CD4-positive, alpha-beta T cell treated with Interleukin-2 at 100 ng/mL for 4 hours (primary cell): ENCODE data around the gene TRRAP.

Experiments
- DNase-seq: peaks from one replicate; pipeline ENCODE4 v3.0.0-alpha.2; 2020; ENCODE audit warnings: low spot score

Gene TRRAP

DNA sequence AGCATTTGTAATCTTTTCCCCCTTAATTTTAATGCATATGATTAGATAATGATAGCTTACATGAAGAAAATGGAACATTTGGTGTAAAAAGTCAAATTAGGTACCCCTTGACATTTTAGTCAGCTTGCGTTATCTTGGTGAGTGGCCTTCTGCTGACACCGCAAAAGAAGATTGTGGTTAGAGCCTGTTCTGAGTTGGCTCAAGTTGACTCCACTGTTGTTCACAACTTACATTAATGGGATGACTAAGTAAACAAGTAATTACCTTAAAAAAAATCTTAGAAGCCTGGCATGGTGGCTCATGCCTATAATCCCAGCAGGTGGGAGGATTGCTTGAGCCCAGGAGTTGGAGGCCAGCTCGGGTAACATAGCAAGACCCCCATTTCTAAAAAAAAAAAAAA lies 24.2 kb downstream of the TRRAP start:
- no peak for DNase-seq

DNA sequence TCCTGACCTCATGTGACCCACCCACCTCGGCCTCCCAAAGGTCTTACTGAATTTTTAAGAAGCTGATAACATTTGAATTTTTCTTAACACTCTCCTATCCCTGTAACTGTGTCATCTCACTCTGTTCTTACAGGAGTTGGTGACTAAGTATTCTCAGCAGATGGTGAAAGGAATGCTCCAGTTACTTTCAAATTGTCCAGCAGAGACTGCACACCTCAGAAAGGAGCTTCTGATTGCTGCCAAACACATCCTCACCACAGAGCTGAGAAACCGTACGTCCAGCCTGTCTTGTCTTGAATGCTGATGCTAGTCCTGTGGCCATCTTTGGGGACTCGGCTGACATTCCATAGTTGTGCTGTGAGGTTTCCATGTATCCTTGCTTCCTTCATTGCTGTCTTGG lies 24.9 kb downstream of the TRRAP start:
- DNase-seq = no peak

DNA sequence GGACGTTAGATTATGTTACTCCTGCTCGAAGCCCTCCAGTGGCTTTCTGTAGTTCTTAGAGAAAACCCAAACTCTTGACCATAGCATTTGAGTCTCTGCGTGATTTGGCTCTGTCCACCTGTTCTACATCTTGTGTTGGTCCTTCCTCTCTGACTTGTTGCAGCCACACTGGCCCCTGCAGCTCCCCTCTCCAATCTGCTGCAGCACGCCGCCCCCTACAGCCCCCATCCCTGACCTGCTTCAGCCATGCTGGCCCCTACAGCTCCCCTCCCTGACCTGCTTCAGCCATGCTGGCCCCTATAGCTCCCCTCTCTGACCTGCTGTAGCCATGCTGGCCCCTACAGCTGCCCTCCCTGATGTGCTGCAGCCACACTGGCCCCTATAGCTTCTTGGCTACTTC lies 29.2 kb downstream of the TRRAP start:
- DNase-seq = no peak

DNA sequence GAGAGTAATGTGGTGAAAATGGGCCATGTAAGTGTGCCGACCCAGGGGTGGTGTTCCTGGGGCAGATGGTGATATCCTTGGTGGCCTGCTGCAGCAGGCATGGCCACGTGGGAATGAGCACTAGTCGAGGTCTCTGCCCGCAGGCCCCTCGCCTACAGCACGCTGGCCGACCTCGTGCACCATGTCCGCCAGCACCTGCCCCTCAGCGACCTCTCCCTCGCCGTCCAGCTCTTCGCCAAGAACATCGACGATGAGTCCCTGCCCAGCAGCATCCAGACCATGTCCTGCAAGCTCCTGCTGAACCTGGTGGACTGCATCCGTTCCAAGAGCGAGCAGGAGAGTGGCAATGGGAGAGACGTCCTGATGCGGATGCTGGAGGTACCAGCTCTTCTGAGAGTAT lies 30.3 kb downstream of the TRRAP start:
- DNase-seq = no peak

DNA sequence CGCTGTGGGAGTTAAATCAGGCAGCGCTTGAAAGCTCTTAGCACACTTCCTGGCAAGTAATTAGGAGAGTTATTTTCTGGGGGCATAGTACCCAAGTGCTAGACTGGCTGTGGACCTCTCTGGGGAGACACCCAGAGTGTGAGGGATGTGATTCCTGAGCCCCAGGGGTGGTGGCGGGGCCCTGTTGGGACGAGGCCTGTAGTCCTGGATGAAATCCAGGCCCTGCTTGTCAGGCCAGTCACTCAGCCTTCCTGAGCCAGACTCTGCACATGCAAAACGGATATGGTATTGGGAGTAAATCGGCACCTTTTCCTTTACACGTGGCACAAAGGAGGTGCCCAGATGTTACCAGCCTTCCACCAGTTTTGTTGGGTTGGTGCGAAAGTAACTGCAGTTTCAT lies 31.2 kb downstream of the TRRAP start:
- no peak for DNase-seq

DNA sequence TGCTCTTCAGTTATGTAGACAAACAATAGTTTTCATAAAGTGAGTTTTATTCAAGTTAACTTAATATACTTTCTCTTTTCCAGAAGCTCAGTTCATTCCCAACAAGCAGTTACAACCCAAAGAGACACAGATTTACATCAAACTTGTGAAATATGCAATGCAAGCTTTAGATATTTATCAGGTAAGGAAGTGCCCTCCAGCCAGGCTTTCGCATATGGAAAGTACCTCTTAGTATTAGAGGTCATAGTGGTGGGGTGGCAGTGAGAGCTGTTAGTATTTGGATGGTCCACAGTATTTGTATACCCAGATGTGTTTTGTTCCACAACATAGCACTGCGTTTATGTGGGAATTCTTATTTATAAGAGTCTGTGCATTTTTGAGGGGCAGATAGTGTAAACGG lies 32.1 kb downstream of the TRRAP start:
- no peak for DNase-seq

DNA sequence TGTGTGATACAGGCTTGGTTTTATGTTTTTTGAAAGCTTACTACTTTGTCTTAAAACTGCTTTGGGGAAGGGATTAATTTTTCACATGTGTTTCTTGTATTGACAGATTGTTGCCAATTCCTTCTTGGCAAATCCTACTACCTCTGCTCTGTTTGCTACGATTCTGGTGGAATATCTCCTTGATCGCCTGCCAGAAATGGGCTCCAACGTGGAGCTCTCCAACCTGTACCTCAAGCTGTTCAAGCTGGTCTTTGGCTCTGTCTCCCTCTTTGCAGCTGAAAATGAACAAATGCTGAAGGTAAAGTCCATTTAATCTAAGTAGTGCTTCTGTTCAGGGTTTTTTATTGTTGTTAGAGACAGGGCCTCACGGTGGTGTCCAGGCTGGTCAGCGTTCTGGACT lies 33.6 kb downstream of the TRRAP start:
- DNase-seq = no peak

DNA sequence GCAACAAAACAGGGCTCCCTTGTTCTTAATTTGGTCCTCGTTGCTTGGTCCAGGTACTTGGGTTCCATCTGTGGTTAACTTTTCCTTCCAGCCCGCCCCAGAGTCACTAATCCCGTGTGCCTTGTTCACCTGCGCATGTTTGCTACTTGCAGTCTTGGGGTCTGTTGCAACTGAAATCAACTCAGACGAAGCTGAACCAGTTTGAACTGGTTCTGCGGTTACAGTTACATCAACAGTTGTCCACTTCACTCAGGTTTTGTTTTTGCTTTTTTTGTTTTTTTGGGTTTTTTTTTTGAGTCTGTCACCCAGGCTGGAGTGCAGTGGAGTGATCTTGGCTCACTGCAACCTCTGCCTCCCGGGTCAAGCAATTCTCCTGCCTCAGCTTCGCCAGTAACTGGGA lies 34.7 kb downstream of the TRRAP start:
- DNase-seq = no peak

DNA sequence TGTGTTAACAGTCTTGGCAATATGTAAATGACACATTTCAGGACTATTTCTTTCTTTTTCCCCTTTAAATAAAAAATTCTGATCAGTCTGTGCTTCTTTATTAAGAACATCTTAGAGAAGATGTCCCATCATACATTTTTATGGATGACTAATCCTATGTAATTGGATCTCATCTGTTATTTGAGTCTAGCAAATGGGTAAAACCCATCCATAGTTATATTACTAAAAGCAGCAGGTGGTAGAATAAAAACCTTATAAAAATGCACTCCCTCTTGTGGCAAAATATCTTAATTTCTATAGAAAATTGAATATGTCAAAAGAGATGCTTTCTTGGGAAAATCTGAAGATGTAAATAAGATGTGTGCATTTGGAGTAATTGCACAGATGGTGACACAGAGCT lies 35.3 kb downstream of the TRRAP start:
- no peak for DNase-seq

DNA sequence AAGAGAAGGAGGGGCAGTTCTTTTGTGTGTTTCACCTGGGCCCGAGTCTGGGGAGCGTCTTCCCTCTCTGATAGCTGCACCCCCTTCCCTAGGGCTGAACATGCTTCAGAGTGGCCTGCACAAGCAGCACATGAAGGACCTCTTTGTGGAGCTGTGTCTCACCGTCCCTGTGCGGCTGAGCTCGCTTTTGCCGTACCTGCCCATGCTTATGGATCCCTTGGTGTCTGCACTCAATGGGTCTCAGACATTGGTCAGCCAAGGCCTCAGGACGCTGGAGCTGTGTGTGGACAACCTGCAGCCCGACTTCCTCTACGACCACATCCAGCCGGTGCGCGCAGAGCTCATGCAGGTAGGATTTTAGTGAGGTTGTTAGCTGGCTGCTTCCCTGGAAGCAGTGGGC lies 39.0 kb downstream of the TRRAP start:
- DNase-seq = no peak

DNA sequence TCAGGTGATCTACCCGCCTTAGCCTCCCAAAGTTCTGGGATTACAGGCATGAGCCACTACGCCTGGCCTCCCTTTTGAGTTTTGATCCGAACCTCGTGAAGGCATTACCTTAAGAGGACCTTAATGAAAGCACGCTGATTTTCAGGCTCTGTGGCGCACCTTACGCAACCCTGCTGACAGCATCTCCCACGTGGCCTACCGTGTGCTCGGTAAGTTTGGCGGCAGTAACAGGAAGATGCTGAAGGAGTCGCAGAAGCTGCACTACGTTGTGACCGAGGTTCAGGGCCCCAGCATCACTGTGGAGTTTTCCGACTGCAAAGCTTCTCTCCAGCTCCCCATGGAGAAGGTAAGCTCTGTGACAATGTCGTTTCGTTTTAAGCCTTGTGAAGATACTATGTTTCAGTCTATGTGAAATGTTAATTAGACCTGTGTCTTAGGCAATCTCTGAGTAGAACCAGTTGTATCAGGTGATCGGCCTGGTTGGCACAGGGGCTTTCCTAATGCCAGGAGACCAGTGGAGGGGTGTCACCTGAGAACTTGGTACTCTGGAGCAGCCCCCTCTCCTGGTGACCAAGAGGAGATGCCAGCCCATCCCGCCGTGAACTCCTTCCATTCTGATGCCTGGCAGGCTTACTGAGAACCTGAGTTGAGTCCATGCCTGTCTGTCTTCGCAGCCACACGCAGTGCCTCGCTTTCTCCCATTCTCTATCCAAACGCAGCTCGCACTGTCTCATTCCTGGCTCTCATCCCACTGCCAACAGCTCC lies 43.5 kb downstream of the TRRAP start:
- no peak for DNase-seq

DNA sequence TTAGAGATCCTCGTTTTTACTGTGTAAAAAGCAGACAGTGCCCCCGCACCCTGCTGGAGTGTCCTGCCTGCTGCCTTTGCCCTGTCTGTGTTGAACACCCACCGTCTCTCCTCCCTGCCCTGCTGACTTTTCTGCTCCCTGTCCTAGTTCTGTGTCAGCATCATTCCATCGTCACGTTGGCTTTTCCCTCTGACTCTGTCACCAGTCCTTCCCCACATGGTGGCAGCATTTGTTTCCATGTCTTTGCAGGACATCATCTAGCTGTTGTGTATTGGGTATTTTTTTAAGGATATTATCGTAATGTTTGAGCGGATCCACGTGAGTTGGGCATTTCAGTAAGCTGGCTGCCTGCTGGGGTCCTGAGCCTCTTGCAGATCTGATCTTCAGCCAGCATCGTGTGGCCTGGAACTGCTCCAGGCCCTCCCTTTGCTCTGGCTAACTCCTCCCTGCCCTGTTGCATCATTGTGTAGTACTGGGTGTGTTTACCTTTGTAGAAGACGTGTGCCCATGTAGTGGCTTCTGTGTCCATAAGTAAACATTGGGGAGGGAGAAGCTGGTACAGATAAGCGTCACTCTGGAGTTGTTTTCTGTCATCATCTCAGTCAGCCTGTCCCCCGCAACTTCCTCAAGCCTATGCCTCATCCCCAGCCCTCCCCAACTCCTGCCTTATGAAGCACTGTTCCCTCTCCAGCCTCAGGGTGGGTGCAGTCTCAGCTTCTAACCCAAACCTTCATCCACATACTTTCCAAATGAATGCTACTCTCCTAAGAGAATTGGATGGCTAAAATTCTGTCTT lies 44.3 kb downstream of the TRRAP start:
- no peak for DNase-seq

DNA sequence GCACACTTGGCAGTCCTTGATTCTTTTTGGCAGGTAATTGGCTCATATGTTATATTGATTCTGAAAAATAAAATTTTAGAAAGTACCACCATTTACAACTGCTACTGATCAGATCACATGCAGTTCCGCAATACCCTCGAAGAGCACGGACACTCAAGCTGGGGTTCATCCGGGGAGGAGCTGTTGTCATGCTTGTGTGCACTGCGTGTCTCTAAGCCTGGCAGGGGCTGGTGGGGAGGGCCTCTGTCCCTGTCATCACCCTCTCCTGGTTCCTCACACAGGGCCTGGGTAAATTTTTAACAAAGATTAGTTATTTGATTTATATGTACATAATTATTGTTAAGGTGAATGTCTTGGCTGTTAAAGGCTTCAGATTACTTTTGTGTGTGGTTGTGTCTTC lies 45.2 kb downstream of the TRRAP start:
- DNase-seq = no peak

DNA sequence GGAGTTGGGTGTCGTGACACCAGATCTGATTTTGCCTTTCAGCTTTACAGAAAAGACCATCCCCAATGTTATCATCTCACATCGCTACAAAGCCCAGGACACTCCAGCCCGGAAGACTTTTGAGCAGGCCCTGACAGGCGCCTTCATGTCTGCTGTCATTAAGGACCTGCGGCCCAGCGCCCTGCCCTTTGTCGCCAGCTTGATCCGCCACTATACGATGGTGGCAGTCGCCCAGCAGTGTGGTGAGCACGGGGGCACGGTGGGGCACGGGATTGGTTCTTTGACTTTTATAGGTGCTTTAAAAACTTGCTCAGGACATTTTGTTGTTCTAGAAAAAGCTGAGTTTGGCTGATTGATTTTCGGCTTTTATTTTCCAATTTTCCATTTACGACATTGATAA lies 48.8 kb downstream of the TRRAP start:
- no peak for DNase-seq

DNA sequence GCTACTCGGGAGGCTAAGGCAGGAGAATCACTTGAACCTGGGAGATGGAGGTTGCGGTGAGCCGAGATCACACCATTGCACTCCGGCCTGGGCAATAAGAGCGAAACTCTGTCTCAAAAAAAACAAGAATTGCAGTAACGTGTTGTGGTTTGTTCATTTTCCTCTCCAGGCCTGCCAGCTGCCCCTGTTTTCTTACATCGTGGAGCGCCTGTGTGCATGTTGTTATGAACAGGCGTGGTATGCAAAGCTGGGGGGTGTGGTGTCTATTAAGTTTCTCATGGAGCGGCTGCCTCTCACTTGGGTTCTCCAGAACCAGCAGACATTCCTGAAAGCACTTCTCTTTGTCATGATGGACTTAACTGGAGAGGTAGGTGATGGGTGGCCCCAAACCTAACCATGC lies 52.1 kb downstream of the TRRAP start:
- peak; percentile 39 for DNase-seq

DNA sequence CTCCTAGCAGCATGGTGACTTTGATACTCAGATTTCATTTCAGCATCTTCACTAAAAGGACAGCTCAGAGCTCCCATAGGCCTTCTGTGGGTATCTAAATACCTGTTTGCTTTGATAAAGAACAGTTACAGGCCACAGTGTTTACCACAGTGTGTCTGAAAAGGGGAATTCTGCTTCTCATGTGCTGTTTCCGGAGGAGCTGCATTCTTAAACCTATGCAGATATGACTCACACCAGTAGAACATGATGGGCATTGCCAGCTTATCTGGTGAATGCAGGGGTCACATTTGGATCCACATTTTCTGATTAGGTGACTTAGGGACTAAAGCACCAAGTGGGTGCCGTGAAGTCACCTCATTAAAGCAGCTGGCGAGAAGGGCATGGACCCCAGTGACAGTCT lies 52.6 kb downstream of the TRRAP start:
- peak; percentile 78 for DNase-seq

DNA sequence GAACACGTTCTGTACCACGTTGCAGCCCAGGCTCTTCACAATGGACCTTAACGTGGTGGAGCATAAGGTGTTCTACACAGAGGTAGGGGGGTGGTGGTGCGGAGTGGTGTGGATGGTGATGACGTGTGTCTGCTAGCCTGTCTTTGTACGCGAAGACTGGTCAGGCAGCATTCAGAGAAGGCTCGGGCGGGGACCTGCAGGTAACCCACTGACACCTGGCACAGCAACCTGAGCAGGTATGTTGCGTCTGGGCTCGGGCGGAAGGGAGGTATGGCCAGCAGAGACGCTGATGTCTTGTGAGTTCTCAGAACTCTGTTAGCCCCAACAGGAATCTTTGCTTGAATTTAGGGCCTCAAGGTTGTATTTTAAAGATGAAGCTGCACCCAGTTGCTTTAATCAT lies 55.0 kb downstream of the TRRAP start:
- DNase-seq = no peak

DNA sequence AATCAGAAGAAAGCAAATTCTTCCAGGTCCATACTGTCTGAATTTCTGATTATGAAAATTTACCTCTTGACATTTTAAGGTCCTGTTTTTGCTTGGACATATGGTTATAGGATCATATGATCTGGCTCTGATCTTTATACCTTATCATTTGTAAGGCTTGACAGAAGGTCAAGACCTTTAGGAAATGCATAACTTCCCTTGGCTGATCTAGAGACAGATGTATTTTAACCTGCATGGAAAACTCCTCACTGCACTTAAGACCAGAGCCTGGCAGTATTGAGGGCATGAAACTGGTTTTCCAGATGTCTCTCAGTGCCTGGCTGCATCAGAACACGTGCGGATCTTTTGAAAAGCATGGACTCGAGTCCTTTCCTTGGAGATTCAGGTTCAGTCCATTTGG lies 55.9 kb downstream of the TRRAP start:
- no peak for DNase-seq

DNA sequence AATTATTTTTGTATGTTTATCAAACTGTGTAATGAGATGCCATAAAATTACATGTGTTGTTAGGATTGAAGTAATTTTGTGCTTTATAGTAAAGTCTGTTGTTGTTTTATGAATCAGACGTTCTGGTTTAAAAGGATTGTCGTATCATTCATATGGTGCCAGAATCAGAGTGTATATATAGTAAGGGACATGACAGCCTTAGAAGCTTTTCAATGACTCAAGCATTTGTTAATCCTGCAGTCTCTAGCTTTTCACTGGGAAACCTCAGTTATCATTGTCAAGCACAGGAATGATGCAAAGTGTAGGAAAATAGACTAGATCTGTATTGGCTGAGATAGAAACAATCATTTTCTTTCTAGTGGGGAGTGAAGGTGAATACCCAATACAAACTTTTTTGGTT lies 57.5 kb downstream of the TRRAP start:
- no peak for DNase-seq

DNA sequence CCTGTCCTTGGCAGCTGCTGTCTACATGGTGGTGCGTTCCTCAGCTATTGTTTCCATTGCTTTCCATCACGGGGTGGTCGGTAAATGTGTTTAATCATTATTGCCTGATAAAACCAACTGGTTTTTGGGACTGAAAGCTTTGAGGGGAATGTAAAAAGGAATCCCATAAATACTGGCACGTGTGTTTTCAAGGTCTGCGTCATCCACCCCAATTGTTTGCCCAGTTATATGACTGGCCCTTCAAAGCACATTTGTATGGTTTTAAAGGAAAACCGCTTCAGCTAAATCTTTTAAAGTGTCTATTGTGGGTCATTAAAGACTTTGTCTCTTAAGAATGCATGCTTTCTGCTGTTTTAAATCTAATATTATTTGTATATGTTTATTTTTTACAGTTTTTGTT lies 65.0 kb downstream of the TRRAP start:
- DNase-seq = no peak

DNA sequence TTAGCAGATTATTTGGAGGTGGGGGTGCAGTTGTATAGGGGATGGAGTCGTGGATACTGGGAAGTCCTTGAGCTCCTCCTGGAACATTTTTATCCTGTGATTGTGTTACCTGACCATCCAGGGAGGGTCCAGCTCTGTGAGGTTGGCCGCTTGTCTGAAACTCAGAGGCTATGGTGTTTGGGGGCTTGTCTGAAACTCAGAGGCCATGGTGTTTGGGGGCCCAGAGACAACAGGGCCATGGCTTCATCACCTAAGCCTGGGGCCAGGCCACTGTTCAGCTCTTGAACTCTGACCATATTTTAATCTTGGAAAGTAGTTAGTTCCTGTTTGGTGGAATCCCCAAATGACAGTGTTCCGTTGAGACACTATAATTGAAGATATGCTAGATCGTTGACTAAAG lies 66.1 kb downstream of the TRRAP start:
- DNase-seq = no peak

DNA sequence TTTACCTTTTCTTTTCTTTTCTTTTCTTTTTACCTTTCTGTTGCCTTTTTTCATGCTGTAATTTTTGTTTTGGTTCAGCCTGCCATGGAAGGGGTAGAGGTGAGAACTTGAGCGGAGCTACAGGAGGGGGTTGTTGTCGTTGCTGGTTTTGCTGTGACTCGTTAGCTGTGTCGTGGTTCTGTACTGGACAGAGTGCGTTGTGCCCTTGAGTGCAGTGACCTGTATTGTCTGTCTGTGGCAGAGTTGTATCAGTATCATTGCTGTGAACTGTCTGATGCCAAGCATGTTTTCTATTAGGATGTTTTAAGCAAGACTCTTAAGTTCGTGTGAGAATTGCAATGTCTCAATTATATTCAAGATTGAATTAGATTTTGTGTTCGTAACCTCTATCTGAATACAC lies 67.5 kb downstream of the TRRAP start:
- no peak for DNase-seq

DNA sequence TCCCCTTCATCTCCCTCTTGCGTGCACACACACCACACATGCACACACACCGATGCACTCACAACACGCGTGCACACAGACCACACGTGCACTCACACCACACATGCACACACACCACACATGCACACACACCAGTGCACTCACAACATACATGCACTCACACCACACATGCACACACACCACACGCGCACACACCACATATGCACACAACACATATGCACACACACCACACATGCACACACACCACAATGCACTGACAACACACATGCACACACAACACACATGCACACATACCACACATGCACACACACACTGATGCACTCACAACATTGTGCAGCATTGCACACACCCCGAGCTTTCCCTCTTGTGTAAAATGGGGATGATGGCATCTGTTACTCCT lies 68.1 kb downstream of the TRRAP start:
- no peak for DNase-seq
